Neural cell (in vitro differentiated cells): Measurements from ENCODE around the gene TSPAN17. TPM values are rescaled to one million over a fixed set of nuclear protein-coding genes. Genes with fewer than 3 reads are reported as not detected.

Experiments
- H2AFZ ChIP-seq: fragments of 200-600, 300-800 bp; sonication (generic), shearing (Covaris generic); 2 replicates; pipeline ENCODE4 v1.6.0; 2014; ENCODE audit warnings: low read depth, mild to moderate bottlenecking, antibody characterized with exemption, low read length, moderate library complexity
- H3F3A ChIP-seq: fragments of 200-600 bp; shearing (Covaris generic); 2 replicates; pipeline ENCODE4 v1.6.1; 2016; ENCODE audit warnings: mild to moderate bottlenecking, moderate library complexity, mixed read lengths, antibody characterized with exemption, low read length; ENCODE audit not compliant: insufficient read depth, poor library complexity, severe bottlenecking
- H3K27ac ChIP-seq: fragments of 200-600, 300-800 bp; sonication (generic), shearing (Covaris generic); 2 replicates; pipeline ENCODE4 v1.5.1; 2014; ENCODE audit warnings: mild to moderate bottlenecking, low read length, moderate library complexity
- H3K27me3 ChIP-seq: fragments of 300-800, 200-600 bp; sonication (generic), shearing (Covaris generic); 2 replicates; pipeline ENCODE4 v1.6.0; 2014; ENCODE audit warnings: mild to moderate bottlenecking, low read depth, low read length, moderate library complexity; ENCODE audit not compliant: insufficient read depth
- H3K36me3 ChIP-seq: fragments of 300-800, 200-600 bp; sonication (generic), shearing (Covaris generic); 2 replicates; pipeline ENCODE4 v1.5.1; 2014; ENCODE audit warnings: mild to moderate bottlenecking, antibody characterized with exemption, low read length, moderate library complexity; ENCODE audit not compliant: insufficient read depth
- H3K4me2 ChIP-seq: fragments of 300-800, 200-600 bp; sonication (generic), shearing (Covaris generic); 2 replicates; pipeline ENCODE4 v1.6.0; 2014; ENCODE audit warnings: mild to moderate bottlenecking, low read length
- H3K4me3 ChIP-seq: fragments of 300-800, 200-600 bp; sonication (generic), shearing (Covaris generic); 2 replicates; pipeline ENCODE4 v1.5.1; 2014; ENCODE audit warnings: mild to moderate bottlenecking, low read length, moderate library complexity
- H3K79me2 ChIP-seq: fragments of 200-600 bp; shearing (Covaris generic); replicated peaks from 2 replicates; pipeline ENCODE4 v1.6.0; 2014; ENCODE audit warnings: mild to moderate bottlenecking, low read length, moderate library complexity; ENCODE audit not compliant: insufficient read depth
- H3K9ac ChIP-seq: fragments of 300-800, 200-600 bp; sonication (generic), shearing (Covaris generic); 2 replicates; pipeline ENCODE4 v1.6.1; 2016; ENCODE audit warnings: mild to moderate bottlenecking, low read length, mixed read lengths
- H3K9me2 ChIP-seq: fragments of 200-600 bp; shearing (Covaris generic); 2 replicates; pipeline ENCODE4 v1.6.1; 2016; ENCODE audit warnings: mild to moderate bottlenecking, low read length, mixed read lengths; ENCODE audit not compliant: insufficient read depth
- H3K9me3 ChIP-seq: fragments of 200-600, 300-800 bp; sonication (generic), shearing (Covaris generic); 2 replicates; pipeline ENCODE4 v1.6.1; 2016; ENCODE audit warnings: mild to moderate bottlenecking, mixed run types, low read length, moderate library complexity, mixed read lengths
- H4K20me1 ChIP-seq: fragments of 200-600 bp; shearing (Covaris generic); 2 replicates; pipeline ENCODE4 v1.6.1; 2016; ENCODE audit warnings: mild to moderate bottlenecking, mixed run types; ENCODE audit not compliant: insufficient read depth
- EP300 ChIP-seq: fragments of 450-650 bp; conservative IDR thresholded peaks from 2 replicates; pipeline ENCODE4 v1.6.1; 2014; ENCODE audit warnings: antibody characterized with exemption, mild to moderate bottlenecking, moderate library complexity; ENCODE audit not compliant: poor library complexity, severe bottlenecking
- EZH2 ChIP-seq: fragments of 200-600, 300-800 bp; shearing (Covaris generic), sonication (generic); IDR thresholded peaks from 2 replicates; pipeline ENCODE4 v1.6.1; 2014; ENCODE audit warnings: antibody characterized with exemption, low read length, borderline replicate concordance, mild to moderate bottlenecking; ENCODE audit not compliant: insufficient read depth, poor library complexity, severe bottlenecking
- MXI1 ChIP-seq: fragments of 450-650 bp; conservative IDR thresholded peaks from 2 replicates; pipeline ENCODE4 v1.6.1; 2014; ENCODE audit warnings: antibody characterized with exemption, mild to moderate bottlenecking; ENCODE audit not compliant: poor library complexity, severe bottlenecking
- POLR2AphosphoS5 ChIP-seq: IDR thresholded peaks from 2 replicates; pipeline ENCODE4 v1.6.1; 2012
- RAD21 ChIP-seq: fragments of 450-650 bp; conservative IDR thresholded peaks from 2 replicates; pipeline ENCODE4 v1.6.1; 2014; ENCODE audit warnings: antibody characterized with exemption, mild to moderate bottlenecking, moderate library complexity
- SMC3 ChIP-seq: fragments of 450-650 bp; conservative IDR thresholded peaks from 2 replicates; pipeline ENCODE4 v1.6.1; 2014; ENCODE audit warnings: antibody characterized with exemption, mild to moderate bottlenecking, moderate library complexity; ENCODE audit not compliant: poor library complexity
- TAF1 ChIP-seq: IDR thresholded peaks from 2 replicates; pipeline ENCODE4 v1.6.1; 2012; ENCODE audit warnings: low read depth
- polyA plus RNA-seq: library from polyadenylated mRNA; depleted of rRNA; stranded (reverse); fragments of >200 nt; gene quantifications from 2 replicates; pipeline ENCODE4 v1.2.3, GENCODE V29; 2014
- TF ChIP-seq, protein P1 (sequence below): IDR thresholded peaks from 2 replicates; pipeline ENCODE4 v1.6.1; 2012; ENCODE audit warnings: borderline replicate concordance
- TF ChIP-seq, protein P2 (sequence below): fragments of 450-650 bp; IDR thresholded peaks from 2 replicates; pipeline ENCODE4 v1.5.1; 2014; ENCODE audit warnings: antibody characterized with exemption, mild to moderate bottlenecking, moderate library complexity; ENCODE audit not compliant: poor library complexity, severe bottlenecking

Gene TSPAN17
- polyA plus RNA-seq, 1 donor from 2014 or later = 66.4 TPM

GRCh38 chr5:176667637-176668036 lies 20.4 kb downstream of the TSPAN17 start:
- Histone ChIP-seq H3K27ac (no peak overlapping the region), H3K79me2 (no peaks in the 10 kb centered on the region), H3F3A (no peaks in the 10 kb centered on the region), H3K9me2 (no peaks in the 10 kb centered on the region), H2AFZ (no peak overlapping the region), H3K9me3 (no peaks in the 10 kb centered on the region), H3K36me3 (no peaks in the 10 kb centered on the region), H3K9ac (no peak overlapping the region), H3K4me2 (no peak overlapping the region), H3K27me3 (no peaks in the 10 kb centered on the region), H3K4me3 (no peak overlapping the region), H4K20me1 (no peaks in the 10 kb centered on the region)
- TF ChIP-seq MXI1 (no peak), EZH2 (no peak), TAF1 (no peak), RAD21 (no peak), SMC3 (no peak), POLR2AphosphoS5 (no peak), EP300 (no peak)
- TF ChIP-seq, protein P1, sequence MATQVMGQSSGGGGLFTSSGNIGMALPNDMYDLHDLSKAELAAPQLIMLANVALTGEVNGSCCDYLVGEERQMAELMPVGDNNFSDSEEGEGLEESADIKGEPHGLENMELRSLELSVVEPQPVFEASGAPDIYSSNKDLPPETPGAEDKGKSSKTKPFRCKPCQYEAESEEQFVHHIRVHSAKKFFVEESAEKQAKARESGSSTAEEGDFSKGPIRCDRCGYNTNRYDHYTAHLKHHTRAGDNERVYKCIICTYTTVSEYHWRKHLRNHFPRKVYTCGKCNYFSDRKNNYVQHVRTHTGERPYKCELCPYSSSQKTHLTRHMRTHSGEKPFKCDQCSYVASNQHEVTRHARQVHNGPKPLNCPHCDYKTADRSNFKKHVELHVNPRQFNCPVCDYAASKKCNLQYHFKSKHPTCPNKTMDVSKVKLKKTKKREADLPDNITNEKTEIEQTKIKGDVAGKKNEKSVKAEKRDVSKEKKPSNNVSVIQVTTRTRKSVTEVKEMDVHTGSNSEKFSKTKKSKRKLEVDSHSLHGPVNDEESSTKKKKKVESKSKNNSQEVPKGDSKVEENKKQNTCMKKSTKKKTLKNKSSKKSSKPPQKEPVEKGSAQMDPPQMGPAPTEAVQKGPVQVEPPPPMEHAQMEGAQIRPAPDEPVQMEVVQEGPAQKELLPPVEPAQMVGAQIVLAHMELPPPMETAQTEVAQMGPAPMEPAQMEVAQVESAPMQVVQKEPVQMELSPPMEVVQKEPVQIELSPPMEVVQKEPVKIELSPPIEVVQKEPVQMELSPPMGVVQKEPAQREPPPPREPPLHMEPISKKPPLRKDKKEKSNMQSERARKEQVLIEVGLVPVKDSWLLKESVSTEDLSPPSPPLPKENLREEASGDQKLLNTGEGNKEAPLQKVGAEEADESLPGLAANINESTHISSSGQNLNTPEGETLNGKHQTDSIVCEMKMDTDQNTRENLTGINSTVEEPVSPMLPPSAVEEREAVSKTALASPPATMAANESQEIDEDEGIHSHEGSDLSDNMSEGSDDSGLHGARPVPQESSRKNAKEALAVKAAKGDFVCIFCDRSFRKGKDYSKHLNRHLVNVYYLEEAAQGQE = no peak
- TF ChIP-seq, protein P2, sequence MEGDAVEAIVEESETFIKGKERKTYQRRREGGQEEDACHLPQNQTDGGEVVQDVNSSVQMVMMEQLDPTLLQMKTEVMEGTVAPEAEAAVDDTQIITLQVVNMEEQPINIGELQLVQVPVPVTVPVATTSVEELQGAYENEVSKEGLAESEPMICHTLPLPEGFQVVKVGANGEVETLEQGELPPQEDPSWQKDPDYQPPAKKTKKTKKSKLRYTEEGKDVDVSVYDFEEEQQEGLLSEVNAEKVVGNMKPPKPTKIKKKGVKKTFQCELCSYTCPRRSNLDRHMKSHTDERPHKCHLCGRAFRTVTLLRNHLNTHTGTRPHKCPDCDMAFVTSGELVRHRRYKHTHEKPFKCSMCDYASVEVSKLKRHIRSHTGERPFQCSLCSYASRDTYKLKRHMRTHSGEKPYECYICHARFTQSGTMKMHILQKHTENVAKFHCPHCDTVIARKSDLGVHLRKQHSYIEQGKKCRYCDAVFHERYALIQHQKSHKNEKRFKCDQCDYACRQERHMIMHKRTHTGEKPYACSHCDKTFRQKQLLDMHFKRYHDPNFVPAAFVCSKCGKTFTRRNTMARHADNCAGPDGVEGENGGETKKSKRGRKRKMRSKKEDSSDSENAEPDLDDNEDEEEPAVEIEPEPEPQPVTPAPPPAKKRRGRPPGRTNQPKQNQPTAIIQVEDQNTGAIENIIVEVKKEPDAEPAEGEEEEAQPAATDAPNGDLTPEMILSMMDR = no peak

GRCh38 chr5:176670449-176670848 lies 23.2 kb downstream of the TSPAN17 start:
- H3K4me2 ChIP-seq = no peak overlapping the region
- H3K79me2 ChIP-seq = no peaks in the 10 kb centered on the region
- no peaks in the 10 kb centered on the region for H3K36me3 ChIP-seq
- no peaks in the 10 kb centered on the region for H3K27me3 ChIP-seq
- no peaks in the 10 kb centered on the region for H4K20me1 ChIP-seq
- no peak overlapping the region for H3K9ac ChIP-seq
- H3K9me3 ChIP-seq = no peaks in the 10 kb centered on the region
- no peaks in the 10 kb centered on the region for H3K9me2 ChIP-seq
- no peaks in the 10 kb centered on the region for H3F3A ChIP-seq
- no peak overlapping the region for H3K4me3 ChIP-seq
- TF ChIP-seq RAD21 = no peak
- TF ChIP-seq, protein P1 = no peak
- no peak for TF ChIP-seq SMC3
- no peak for TF ChIP-seq EP300
- H2AFZ ChIP-seq = no peak overlapping the region
- H3K27ac ChIP-seq = no peak overlapping the region
